ENCODE measurements around the gene TRABD2B.

The TRABD2B gene

GRCh38 chr1:47907177-47907528 lies 90.0 kb downstream of the TRABD2B start:
- H3K27ac Mint-ChIP-seq: no peak overlapping the region
- H3K4me1 Mint-ChIP-seq: no peaks in the 10 kb centered on the region
- H3K9me3 Mint-ChIP-seq: no peaks in the 10 kb centered on the region
- H3K36me3 Mint-ChIP-seq: no peaks in the 10 kb centered on the region
- no peak overlapping the region for H3K4me3 Mint-ChIP-seq
- H3K27me3 Mint-ChIP-seq: peaks cover 2% of the 10 kb centered on the region

GRCh38 chr1:47906527-47907176 lies 90.5 kb downstream of the TRABD2B start:
- Mint-ChIP-seq H3K27me3 (peaks cover 2% of the 10 kb centered on the region), H3K36me3 (no peaks in the 10 kb centered on the region), H3K4me1 (no peaks in the 10 kb centered on the region), H3K9me3 (no peaks in the 10 kb centered on the region), H3K27ac (no peak overlapping the region), H3K4me3 (no peak overlapping the region)

GRCh38 chr1:47906009-47906432 lies 91.2 kb downstream of the TRABD2B start:
- H3K4me1 Mint-ChIP-seq: no peaks in the 10 kb centered on the region
- H3K9me3 Mint-ChIP-seq: no peaks in the 10 kb centered on the region
- no peaks in the 10 kb centered on the region for H3K36me3 Mint-ChIP-seq
- H3K4me3 Mint-ChIP-seq: no peak overlapping the region
- peaks cover 2% of the 10 kb centered on the region for H3K27me3 Mint-ChIP-seq
- H3K27ac Mint-ChIP-seq: no peak overlapping the region

- Mint-ChIP-seq H3K9me3 (no peaks in the 10 kb centered on the region), H3K36me3 (no peaks in the 10 kb centered on the region), H3K4me3 (no peak overlapping the region), H3K4me1 (no peaks in the 10 kb centered on the region), H3K27ac (no peak overlapping the region), H3K27me3 (peaks cover 2% of the 10 kb centered on the region)
Observed at GRCh38 chr1:47903723-47904122, 93.5 kb downstream of the TRABD2B start.

GRCh38 chr1:47901001-47901575 lies 96.1 kb downstream of the TRABD2B start:
- Mint-ChIP-seq H3K27ac (no peak overlapping the region), H3K36me3 (no peaks in the 10 kb centered on the region)

GRCh38 chr1:47898133-47898845 lies 98.9 kb downstream of the TRABD2B start:
- Mint-ChIP-seq H3K36me3 (no peaks in the 10 kb centered on the region), H3K9me3 (no peaks in the 10 kb centered on the region), H3K4me3 (no peak overlapping the region), H3K27ac (no peak overlapping the region), H3K4me1 (no peaks in the 10 kb centered on the region), H3K27me3 (peaks cover 1% of the 10 kb centered on the region)

More at GRCh38 chr1:47901001-47901575, 96.1 kb downstream of the TRABD2B start:
- H3K4me1 Mint-ChIP-seq: no peaks in the 10 kb centered on the region
- H3K27me3 Mint-ChIP-seq: no peaks in the 10 kb centered on the region
- no peaks in the 10 kb centered on the region for H3K9me3 Mint-ChIP-seq
- no peak overlapping the region for H3K4me3 Mint-ChIP-seq

GRCh38 chr1:47895279-47896125 lies 101.7 kb downstream of the TRABD2B start:
- Mint-ChIP-seq H3K36me3 (no peaks in the 10 kb centered on the region), H3K27me3 (peaks cover 1% of the 10 kb centered on the region), H3K9me3 (no peaks in the 10 kb centered on the region), H3K4me3 (no peak overlapping the region), H3K4me1 (no peaks in the 10 kb centered on the region), H3K27ac (no peak overlapping the region)

- Mint-ChIP-seq H3K4me3 (no peak overlapping the region), H3K36me3 (no peaks in the 10 kb centered on the region), H3K9me3 (no peaks in the 10 kb centered on the region), H3K27me3 (peaks cover 5% of the 10 kb centered on the region), H3K27ac (no peak overlapping the region), H3K4me1 (no peaks in the 10 kb centered on the region)
Observed at GRCh38 chr1:47894410-47895278, 102.5 kb downstream of the TRABD2B start.

- no peak overlapping the region for H3K27ac Mint-ChIP-seq
- H3K36me3 Mint-ChIP-seq: no peaks in the 10 kb centered on the region
- no peaks in the 10 kb centered on the region for H3K4me1 Mint-ChIP-seq
- no peak overlapping the region for H3K4me3 Mint-ChIP-seq
- H3K9me3 Mint-ChIP-seq: no peaks in the 10 kb centered on the region
- H3K27me3 Mint-ChIP-seq: peaks cover 7% of the 10 kb centered on the region
Observed at GRCh38 chr1:47893412-47893811, 103.8 kb downstream of the TRABD2B start.

GRCh38 chr1:47890779-47891178 lies 106.4 kb downstream of the TRABD2B start:
- no peaks in the 10 kb centered on the region for H3K4me1 Mint-ChIP-seq

GRCh38 chr1:47888294-47888629 lies 108.9 kb downstream of the TRABD2B start:
- Mint-ChIP-seq H3K27ac (no peak overlapping the region), H3K27me3 (peaks cover 8% of the 10 kb centered on the region), H3K36me3 (no peaks in the 10 kb centered on the region), H3K4me3 (no peak overlapping the region), H3K9me3 (no peaks in the 10 kb centered on the region), H3K4me1 (no peaks in the 10 kb centered on the region)

More at GRCh38 chr1:47890779-47891178, 106.4 kb downstream of the TRABD2B start:
- Mint-ChIP-seq H3K9me3 (no peaks in the 10 kb centered on the region), H3K27me3 (peaks cover 9% of the 10 kb centered on the region), H3K27ac (no peak overlapping the region), H3K4me3 (no peak overlapping the region), H3K36me3 (no peaks in the 10 kb centered on the region)

- H3K36me3 Mint-ChIP-seq: no peaks in the 10 kb centered on the region
- H3K4me1 Mint-ChIP-seq: no peaks in the 10 kb centered on the region
- H3K27me3 Mint-ChIP-seq: peaks cover 8% of the 10 kb centered on the region
- no peak overlapping the region for H3K4me3 Mint-ChIP-seq
- no peaks in the 10 kb centered on the region for H3K9me3 Mint-ChIP-seq
- H3K27ac Mint-ChIP-seq: no peak overlapping the region
Observed at GRCh38 chr1:47887475-47888293, 109.5 kb downstream of the TRABD2B start.

- no peak overlapping the region for H3K4me3 Mint-ChIP-seq
- no peaks in the 10 kb centered on the region for H3K36me3 Mint-ChIP-seq
- H3K9me3 Mint-ChIP-seq: no peaks in the 10 kb centered on the region
- H3K27me3 Mint-ChIP-seq: peaks cover 8% of the 10 kb centered on the region
- no peak overlapping the region for H3K27ac Mint-ChIP-seq
- H3K4me1 Mint-ChIP-seq: no peaks in the 10 kb centered on the region
Observed at GRCh38 chr1:47887060-47887459, 110.1 kb downstream of the TRABD2B start.

GRCh38 chr1:47886141-47886540 lies 111.0 kb downstream of the TRABD2B start:
- Mint-ChIP-seq H3K9me3 (no peaks in the 10 kb centered on the region), H3K27ac (no peak overlapping the region), H3K36me3 (no peaks in the 10 kb centered on the region), H3K4me3 (no peak overlapping the region), H3K27me3 (peaks cover 8% of the 10 kb centered on the region), H3K4me1 (no peaks in the 10 kb centered on the region)
